Kidney epithelial cell (primary cell): ENCODE results near the gene CCDC158. TPM values are rescaled to one million over a fixed set of nuclear protein-coding genes. Genes with fewer than 3 reads are reported as not detected.

Experiments used
- DNase-seq: peaks from one replicate; pipeline ENCODE4 v3.0.0-alpha.2; 2010; ENCODE audit warnings: low read depth
- H3K27me3 ChIP-seq: 2 replicates; pipeline ENCODE4 v1.6.0; 2011; ENCODE audit warnings: low read length; ENCODE audit not compliant: control insufficient read depth, insufficient read depth
- H3K36me3 ChIP-seq: 2 replicates; pipeline ENCODE4 v1.5.1; 2011; ENCODE audit warnings: low read length; ENCODE audit not compliant: control insufficient read depth, insufficient read depth
- H3K4me3 ChIP-seq: 2 replicates; pipeline ENCODE4 v1.5.1; 2011; ENCODE audit warnings: low read depth, mild to moderate bottlenecking, control low read depth, low read length
- CTCF ChIP-seq: IDR thresholded peaks from 2 replicates; pipeline ENCODE4 v1.5.1; 2011; ENCODE audit warnings: mild to moderate bottlenecking, moderate library complexity, low read length, control low read depth, inconsistent platforms; ENCODE audit not compliant: insufficient read depth, poor library complexity, severe bottlenecking
- total RNA-seq: library from RNA; depleted of rRNA; stranded (reverse); fragments of >200 nt; gene quantifications from 2 replicates; pipeline ENCODE4 v1.2.3, GENCODE V29; 2015

CCDC158 gene
- total RNA-seq, 1 donor from 2014 or later: 0.84 TPM

- DNase-seq: no peak
- Histone ChIP-seq H3K36me3 (no peaks in the 10 kb centered on the region), H3K4me3 (no peak overlapping the region), H3K27me3 (no peaks in the 10 kb centered on the region)
- TF ChIP-seq CTCF: no peak
These were observed 28.4 kb upstream of the CCDC158 start for GRCh38 chr4:76449362-76449767.

- DNase-seq: no peak
- TF ChIP-seq CTCF: no peak
- H3K36me3 ChIP-seq: no peaks in the 10 kb centered on the region
- no peaks in the 10 kb centered on the region for H3K27me3 ChIP-seq
- no peak overlapping the region for H3K4me3 ChIP-seq
These were observed 27.3 kb upstream of the CCDC158 start for GRCh38 chr4:76448211-76448610.

- no peaks in the 10 kb centered on the region for H3K27me3 ChIP-seq
- H3K36me3 ChIP-seq: no peaks in the 10 kb centered on the region
- no peak overlapping the region for H3K4me3 ChIP-seq
- TF ChIP-seq CTCF: no peak
- DNase-seq: no peak
These were observed 26.5 kb upstream of the CCDC158 start for GRCh38 chr4:76447393-76447851.

GRCh38 chr4:76445911-76446310, 25.0 kb upstream of the CCDC158 start:
- Histone ChIP-seq H3K27me3 (no peaks in the 10 kb centered on the region), H3K36me3 (no peaks in the 10 kb centered on the region), H3K4me3 (no peak overlapping the region)
- no peak for TF ChIP-seq CTCF
- DNase-seq: no peak

- no peaks in the 10 kb centered on the region for H3K27me3 ChIP-seq
- H3K4me3 ChIP-seq: no peak overlapping the region
- no peak for DNase-seq
- no peak for TF ChIP-seq CTCF
- H3K36me3 ChIP-seq: no peaks in the 10 kb centered on the region
These were observed 22.4 kb upstream of the CCDC158 start for GRCh38 chr4:76443376-76443775.

- no peak for DNase-seq
- H3K36me3 ChIP-seq: no peaks in the 10 kb centered on the region
- no peak overlapping the region for H3K4me3 ChIP-seq
- H3K27me3 ChIP-seq: no peaks in the 10 kb centered on the region
- TF ChIP-seq CTCF: no peak
These were observed 21.9 kb upstream of the CCDC158 start for GRCh38 chr4:76442807-76443206.
